Stimulated activated CD4-positive, alpha-beta T cell treated with anti-CD3 and anti-CD28 coated beads, TNF-alpha, amount 100 ng/mL, for 48 hours (primary cell): Measurements from ENCODE around the gene GRK7.

Experiments used
- DNase-seq, 3 donors: peaks; one replicate each; pipeline ENCODE4 v3.0.0-alpha.2; 2020; ENCODE audit warnings: low read depth in 3 of 3

GRK7 gene, protein sequence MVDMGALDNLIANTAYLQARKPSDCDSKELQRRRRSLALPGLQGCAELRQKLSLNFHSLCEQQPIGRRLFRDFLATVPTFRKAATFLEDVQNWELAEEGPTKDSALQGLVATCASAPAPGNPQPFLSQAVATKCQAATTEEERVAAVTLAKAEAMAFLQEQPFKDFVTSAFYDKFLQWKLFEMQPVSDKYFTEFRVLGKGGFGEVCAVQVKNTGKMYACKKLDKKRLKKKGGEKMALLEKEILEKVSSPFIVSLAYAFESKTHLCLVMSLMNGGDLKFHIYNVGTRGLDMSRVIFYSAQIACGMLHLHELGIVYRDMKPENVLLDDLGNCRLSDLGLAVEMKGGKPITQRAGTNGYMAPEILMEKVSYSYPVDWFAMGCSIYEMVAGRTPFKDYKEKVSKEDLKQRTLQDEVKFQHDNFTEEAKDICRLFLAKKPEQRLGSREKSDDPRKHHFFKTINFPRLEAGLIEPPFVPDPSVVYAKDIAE (N-terminal part only)

DNA sequence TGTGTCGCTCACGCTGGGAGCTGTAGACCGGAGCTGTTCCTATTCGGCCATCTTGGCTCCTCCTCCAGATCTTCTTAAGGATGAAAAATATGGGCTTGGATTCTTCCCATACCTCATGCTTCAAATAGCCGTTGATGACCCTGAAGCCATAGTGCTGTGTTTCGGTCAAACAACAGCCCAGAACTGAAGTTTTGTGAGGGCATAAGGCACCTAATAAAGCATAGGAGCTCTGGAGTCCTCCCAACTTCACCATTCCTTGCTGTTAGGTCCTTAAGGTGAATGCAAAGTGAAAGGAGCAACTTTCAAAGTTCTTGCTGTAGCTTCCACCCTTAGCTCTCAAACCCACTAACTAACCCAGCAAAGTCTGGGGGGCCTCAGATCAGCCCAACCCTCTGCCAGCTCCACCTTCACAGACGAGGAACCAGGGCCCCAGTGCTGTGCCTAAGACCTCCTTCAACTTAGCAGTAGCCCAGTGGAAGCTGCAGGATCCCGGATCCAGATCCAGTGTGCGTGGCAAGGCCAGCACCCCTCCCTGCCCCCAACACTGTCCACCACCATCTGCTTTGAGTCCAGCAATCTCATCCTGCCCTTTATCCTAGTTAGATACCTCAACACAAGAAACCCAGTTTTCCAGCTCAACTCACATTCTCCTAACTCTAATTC lies at the start of gene GRK7:
Gene GRK7, plus strand, starts transcription at position 321 of the 663 bp plus-strand sequence. CDS start 14,877 bp downstream, outside the sequence.
- no peak for DNase-seq

DNA sequence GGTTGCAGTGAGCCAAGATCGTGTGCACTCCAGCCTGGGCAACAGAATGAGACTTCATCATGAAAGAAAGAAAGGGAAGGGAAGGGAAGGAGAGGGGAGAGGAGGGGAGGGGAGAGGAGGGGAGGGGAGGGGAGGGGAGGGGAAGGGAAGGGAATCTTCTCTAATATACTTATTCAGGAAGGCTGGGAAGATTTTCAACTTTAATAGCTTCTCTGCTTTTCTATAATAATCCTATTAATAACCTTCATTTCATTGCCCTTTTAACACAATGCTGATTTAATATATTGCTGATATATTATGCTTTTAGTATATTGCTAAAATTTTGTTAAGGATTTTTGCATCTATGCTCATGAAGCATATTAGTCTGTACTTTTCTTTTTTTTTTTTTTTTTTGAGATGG lies 48.5 kb upstream of the GRK7 start:
- no peak for DNase-seq

DNA sequence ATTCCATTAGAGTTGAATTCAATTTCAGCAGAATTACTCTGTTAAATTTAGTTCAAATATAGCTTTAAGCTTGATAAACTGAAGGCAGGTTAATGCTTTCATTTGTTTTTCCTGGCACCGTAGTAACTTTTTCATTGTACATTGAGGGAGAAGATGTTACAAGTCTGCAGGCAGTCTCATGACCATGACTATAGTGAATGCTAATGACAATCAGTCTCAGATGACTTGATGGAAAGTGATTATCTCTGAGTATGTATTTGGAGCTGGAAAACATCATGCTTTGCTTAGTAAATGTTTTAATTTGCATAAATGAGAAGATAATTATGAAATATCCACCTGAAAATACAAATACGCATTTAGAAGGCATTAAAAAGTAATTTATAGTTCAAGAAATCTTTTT lies 41.1 kb upstream of the GRK7 start:
- no peak for DNase-seq

DNA sequence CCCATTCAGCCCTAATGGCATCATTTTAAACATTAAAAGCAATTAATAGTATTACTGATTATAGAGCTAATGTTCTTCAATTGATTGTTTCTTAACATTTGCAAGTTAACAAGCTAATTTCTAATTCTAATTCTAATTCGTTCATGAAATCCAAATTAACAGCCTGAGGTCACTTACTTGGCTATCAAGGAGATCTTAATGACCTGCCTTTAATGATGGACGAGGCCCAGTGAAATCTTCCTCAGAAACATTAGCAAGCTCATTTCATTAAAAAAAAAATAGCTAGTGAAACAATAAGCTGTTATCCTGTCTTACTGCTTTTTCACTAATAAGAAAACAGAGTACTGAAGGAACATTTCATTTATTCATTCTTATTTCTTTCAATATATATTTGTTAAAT lies 40.6 kb upstream of the GRK7 start:
- DNase-seq: no peak

DNA sequence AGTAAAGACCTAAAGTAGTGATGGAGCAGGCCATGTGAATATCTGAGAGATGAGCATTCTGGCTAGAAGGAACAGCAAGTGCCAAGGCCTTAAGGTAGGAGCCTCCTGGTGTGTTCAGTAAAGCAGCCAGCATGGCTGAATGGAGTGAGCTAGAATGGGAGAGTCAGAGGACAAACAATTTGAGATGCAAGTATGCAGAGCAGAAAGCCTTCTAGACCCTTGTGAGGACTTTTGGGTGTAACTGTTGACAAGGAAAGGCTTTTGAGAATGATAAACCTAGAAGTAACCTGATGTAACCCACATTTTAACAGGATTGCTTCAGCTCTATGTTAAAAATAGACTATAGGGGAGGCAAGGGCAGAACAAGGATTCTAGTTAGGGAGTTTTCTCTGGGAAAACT lies 40.0 kb upstream of the GRK7 start:
- no peak for DNase-seq

DNA sequence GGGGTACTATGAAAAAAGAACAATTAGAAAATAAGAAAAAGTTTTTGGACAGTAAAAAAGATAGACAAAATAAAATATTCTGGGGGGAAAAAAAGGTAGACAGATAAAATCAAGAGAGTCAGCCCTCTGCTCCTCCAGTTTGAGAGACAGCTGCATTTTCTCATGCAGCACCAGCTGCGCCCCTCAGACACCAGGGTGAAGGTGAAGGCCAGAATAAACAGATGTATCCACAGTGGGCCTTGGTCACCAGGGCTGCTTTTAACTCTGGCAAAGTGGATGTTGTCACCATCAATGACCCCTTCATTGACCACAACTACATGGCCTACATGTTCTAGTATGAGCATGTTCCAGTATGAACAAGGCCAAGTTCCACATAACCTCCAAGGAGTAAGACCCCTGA lies 39.0 kb upstream of the GRK7 start:
- DNase-seq: no peak

DNA sequence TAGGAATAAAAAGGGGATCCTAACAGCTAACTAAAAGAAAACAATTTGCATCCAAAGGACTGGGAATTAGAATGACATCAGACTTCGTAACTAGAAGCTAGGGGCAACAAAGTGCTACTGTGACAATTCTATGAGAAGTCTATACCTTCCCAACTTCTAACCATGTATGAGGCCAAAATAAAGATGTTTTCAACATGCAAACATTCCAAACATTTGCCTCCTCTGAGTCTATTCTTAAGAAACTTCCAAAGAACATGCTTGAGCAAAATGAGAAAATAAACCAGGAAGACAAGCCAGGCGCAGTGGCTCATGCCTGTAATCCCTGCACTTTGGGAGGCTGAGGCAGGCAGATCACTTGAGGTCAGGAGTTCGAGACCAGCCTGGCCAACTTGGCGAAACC lies 38.2 kb upstream of the GRK7 start:
- DNase-seq: no peak

DNA sequence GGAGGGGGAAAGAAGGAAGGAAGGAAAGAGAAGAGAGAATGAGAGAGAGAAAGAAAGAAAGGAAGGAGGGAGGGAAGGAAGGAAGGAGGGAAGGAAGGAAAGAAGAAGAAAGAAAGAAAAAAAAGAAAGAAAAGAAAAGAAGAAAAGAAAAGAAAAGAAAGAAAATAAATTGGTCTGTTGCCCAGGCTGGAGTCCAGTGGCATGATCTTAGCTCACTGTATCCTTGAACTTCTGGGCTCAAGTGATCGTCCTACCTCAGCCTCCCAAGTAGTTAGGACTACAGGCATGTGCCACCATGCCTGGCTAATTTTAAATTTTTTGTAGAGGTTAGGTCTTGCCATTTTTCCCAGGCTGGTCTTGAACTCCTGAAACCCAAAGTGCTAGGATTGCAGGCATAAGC lies 36.7 kb upstream of the GRK7 start:
- DNase-seq: no peak

DNA sequence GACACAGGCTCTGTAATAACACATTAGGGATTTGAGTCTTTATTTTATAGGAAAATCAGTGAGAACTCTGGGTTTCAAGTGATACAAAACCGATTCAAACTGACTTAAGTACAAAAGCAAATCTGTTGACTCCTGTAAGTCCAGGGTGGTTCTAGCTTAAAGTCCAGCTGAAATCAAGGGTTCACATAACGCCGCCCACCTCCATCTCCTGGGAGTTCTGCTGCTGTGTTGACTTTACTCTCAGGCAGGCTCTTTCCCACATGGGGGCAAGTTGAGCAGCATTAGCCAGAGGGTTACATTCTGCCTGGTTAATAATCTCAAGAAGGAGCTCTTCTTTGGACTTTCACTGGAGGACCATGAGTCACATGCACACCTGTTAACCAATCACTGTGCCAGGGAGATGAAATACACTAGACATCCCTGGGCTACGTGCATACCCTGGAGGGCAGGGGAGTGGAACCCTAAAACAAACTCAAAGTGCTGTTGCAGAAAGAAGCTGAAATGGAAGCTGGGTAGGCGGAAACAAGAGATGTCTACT lies 34.8 kb upstream of the GRK7 start:
- DNase-seq: no peak

DNA sequence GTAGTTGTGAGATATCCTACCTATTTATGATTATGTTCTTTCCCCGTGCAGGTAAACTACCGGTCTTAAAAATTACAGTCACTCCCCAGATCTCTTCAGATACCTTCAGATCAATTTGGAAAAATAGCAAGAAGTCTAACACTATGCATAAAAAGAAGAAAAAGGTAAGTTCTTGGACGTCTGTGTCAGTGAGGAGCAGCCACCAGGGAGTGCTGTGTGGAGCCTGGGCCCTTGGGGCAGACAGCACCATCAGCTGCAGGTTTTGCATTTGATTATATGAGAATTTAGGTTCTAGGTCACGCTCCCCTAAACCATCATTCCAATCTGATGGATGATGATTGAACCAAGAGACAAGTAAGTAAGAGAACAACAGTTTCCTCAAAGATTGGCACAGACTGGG lies 34.0 kb upstream of the GRK7 start:
- DNase-seq: no peak

DNA sequence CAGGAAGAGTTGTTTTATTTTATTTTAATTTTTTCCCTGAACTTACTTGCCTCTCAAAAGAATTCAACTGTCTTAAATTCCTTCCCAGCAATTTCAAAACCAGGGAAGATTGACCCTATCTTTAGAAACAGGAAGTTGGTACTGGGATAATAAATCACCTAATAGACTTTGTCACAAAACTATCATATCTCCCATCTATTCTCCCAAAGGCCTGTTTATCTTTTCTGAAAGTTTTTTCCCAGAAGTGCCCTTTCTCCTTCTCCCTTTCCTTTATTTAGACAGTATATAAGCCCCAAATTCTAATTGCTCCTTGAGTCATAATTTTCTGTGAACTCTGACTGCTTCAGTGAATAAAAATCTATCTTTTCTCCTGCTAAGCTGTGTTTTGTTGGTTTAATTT lies 28.0 kb upstream of the GRK7 start:
- no peak for DNase-seq

DNA sequence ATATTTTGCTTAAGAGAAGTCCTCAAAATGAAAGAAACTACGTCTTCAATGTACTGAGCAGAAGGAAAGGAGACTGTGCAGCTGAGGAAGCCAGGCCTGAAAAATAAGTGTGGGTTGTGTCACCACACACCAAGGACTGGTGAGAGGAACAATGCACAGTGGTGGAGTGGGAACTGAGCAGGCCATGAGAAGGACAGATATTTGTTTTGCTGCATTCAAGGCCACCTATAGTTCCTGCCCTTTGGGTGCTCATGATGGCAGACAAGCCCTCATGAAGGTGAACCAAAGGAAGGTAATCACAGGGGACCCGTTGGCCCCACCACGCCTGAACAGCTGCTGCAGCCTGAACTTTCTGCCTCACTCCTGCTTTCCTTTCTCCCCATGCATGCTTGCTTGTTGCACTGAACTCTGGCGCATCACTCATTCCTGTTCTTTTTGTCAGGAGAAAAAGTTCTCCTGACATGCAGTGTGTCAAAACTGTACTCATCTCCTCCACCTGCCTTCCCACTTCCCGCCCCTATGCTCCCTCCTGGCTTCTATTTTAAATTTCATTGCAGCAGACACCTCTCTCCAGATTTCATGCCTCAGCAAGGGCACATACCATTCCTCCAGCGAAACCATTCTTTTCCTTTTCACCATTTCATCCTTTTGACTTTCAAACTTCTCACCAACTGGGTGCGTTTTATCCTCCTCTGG lies 27.3 kb upstream of the GRK7 start:
- DNase-seq: no peak

DNA sequence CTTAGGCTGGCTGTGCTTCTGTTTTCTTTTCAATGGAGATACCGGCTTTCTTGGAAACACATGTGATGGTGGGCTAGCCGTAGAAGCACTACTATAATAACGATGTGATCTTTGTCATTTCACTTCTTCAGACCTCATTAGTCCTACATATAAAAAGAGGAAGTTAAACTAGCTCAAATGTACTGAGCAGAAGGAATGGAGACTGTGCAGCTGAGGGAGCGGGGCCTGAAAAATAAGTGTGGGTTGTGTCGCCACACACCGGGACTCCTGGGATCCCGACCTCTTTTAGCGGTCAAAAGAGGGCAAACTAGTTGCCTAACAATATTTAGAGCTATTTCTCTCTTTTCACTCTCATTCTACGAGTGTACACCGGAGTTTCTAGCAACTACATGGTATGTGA lies 26.1 kb upstream of the GRK7 start:
- no peak for DNase-seq

DNA sequence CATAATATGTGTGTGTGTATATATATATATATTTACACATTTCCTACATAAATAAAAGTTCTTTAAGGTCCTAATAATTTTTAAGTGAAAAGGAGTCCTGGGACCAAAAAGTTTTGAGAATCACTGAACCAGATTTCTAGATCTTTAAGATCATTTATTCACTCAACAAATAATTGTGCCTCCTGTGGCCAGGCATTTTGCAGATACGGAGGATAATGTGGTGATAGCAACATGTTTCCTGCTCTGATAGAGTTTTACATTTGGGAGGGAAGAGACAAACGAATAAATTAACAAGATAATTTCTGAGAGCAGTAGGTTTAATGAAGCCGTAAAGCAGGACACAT lies 25.6 kb upstream of the GRK7 start:
- DNase-seq: no peak

DNA sequence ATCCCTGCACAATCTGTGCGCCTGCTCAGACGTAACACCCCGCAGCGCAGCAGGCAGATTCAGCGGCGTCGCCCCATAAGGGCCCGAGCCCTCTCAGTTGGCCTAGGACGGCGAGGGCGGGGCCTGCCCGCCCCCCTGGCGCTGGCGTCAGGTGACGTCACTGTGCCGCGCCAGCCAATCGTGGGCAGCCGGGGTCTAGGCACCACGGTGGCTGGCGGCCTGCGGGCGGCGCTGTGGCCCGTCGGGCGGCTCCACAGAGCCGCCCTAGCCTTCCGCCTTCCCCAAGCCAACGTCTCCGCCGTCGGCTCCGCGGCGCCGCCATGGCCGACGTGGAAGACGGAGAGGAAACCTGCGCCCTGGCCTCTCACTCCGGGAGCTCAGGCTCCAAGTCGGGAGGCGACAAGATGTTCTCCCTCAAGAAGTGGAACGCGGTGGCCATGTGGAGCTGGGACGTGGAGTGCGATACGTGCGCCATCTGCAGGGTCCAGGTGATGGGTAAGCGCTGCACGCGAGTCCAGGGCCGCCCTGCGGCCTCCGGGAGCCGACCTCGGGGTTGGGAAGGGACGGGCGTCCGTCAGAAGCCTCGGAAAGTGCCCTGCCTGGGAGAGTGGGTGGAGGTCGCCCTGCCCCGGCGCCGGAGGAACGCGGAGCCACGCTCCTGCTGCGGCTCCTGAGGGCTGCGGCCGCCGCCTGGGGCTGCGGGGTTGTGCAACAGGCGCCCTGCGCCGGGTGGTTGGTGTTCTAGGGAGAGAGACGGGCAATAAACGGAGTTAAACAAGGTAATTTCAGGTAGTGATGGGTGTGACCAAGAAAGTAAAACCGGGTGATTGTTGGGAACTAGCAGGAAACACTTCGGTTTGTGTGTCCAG lies 25.0 kb upstream of the GRK7 start, which contains the start of gene RNF7:
Gene RNF7, plus strand, starts transcription at position 277 of the 869 bp plus-strand sequence. Its CDS starts 44 bp downstream, at position 321.
- peak; percentile 92 to 95 (median 94) for DNase-seq

DNA sequence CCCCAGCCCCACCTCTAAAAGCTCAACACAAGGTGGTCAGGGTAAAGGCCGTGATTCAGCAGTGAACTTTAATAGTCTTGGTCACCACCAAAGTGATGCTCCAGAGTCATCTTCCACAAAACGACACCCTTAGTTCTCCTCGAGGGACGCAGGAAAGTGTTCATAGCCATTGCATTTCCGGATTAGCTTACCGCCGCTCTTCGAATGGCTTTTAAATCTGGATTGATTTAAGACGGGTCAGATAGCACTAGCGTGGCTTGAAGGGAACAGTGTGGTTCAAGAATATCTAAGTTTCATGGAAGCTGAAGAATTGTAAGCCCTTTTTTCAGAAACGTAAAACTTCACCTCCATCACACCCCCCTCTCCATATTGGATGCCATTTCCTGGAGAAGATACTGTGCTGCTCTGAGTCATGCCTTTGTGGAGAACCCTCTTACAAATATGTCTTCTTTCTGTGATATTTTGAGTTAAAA lies 24.3 kb upstream of the GRK7 start:
- peak in 1 of 3 donors; percentile 9 for DNase-seq

DNA sequence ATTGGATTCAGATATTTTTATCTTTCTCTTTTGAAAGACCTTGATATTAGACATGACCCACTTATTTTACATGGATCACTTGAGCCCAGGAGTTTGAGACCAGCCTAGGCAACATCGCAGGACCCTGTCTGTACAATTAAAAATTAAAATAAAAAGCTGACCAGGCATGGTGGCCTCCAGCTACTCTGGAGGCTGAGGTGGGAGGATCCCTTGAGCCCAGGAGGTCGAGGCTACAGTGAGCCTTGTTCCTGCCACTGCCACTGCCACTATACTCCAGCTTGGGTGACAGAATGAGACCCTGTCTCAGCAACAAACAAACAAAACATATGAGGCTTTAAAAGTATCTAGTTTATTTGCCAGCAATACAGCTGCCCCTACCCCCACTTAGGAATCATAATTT lies 23.5 kb upstream of the GRK7 start:
- DNase-seq: no peak

DNA sequence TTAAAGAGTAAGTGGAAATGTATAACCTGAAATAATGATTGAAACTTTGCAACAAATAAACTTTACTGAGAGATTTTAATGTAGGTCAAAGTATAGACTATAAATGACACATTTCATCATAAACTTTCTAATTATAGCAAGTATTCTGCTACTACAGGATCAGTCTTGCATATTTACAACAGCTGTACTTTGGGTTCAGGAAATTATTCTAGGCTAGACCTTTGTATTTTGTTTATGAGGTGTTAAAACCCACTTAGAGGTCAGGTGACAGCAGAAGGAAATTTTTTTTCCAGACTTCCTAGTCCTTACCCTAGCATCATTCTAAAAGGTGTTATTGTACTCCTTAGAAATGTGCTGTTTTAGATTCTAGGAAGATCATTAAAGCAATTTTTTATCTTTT lies 22.9 kb upstream of the GRK7 start:
- no peak for DNase-seq

DNA sequence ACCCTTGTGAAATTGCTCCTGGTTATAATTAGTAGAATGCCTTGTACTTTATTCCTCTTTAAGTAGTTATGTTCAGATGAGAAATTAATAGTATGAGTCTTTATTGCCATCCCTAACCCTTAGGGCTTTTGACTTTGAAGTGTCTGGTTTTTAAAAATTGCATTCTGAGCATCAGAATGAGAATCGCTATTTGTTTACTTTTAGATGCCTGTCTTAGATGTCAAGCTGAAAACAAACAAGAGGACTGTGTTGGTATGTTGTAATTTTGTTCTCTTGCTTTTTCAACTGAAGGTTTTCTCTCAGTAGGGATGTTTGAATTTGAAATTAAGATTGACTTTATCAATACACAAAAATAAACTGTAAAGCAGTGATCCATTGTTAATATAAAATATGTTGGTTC lies 19.9 kb upstream of the GRK7 start:
- no peak for DNase-seq

DNA sequence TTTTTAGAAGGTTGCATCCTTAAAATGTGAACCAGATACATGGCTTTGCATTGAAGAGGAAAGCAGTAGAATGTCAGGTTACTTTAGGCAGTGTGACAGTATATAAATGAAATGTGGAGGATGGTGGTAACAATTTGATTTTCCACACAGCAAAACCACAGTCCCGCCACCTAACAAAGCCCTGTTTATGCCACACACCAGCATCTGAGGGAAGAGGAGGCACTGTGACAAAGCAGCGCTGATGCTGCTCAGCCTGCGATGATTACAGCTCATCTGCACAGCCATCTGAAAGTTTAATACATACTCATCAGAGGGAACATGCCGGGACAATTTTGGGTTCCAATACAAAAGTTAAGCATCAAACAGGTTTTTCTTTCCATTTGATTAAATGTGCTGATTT lies 16.2 kb upstream of the GRK7 start:
- no peak for DNase-seq

DNA sequence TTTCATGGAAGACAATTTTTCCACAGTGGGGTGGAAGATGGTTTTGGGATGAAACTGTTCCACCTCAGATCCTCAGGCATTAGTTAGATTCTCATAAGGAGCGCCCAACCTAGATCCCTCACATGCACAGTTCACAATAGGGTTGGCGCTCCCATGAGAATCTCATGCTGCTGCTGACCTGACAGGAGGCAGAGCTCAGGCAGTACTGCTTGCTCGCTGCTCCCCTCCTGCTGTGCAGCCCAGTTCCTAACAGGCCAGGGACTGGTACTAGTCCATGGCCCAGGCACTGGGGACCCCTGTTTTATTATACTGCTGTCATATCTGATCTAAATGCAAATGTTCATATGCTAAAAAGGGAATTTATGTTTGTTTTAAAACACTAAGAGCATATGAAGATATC lies 9.8 kb upstream of the GRK7 start:
- DNase-seq: no peak
